Activated naive CD8-positive, alpha-beta T cell treated with anti-CD3 and anti-CD28 coated beads, Interleukin-2, amount 10 ng/mL, durations not matched to agents 7 days and 5 days (primary cell): ENCODE measurements around the gene UQCRQ. TPM values are rescaled to one million over a fixed set of nuclear protein-coding genes. Genes with fewer than 3 reads are reported as not detected.

Experiments used
- ATAC-seq: fragments of 150-1000 bp; cut with Tn5 transposase; one replicate; pipeline ENCODE4 v1.10.0; 2021; ENCODE audit warnings: low read depth, moderate library complexity
- POLR2A ChIA-PET: fragments of 350-600 bp; sonication (Branson Sonifier 250); formaldehyde crosslinking; loops from one replicate; lab custom pipeline; 2021; ENCODE audit warnings: antibody characterized with exemption; lab: Charles Lee
- DNase-seq: peaks from one replicate; pipeline ENCODE4 v3.0.0; 2021
- H3K27ac Mint-ChIP-seq: one replicate; pipeline ENCODE4 v1.8.0; 2022; ENCODE audit warnings: mild to moderate bottlenecking, mixed read lengths
- H3K27me3 Mint-ChIP-seq: one replicate; pipeline ENCODE4 v1.8.0; 2022; ENCODE audit warnings: mild to moderate bottlenecking, moderate library complexity, mixed read lengths
- H3K36me3 Mint-ChIP-seq: one replicate; pipeline ENCODE4 v1.8.0; 2021; ENCODE audit warnings: mild to moderate bottlenecking, mixed read lengths
- H3K4me1 Mint-ChIP-seq: one replicate; pipeline ENCODE4 v1.8.0; 2021; ENCODE audit warnings: mixed read lengths
- H3K4me3 Mint-ChIP-seq: one replicate; pipeline ENCODE4 v1.8.0; 2022; ENCODE audit warnings: mild to moderate bottlenecking, moderate library complexity, mixed read lengths
- H3K9me3 Mint-ChIP-seq: one replicate; pipeline ENCODE4 v1.8.0; 2021; ENCODE audit warnings: mixed read lengths
- total RNA-seq, 2 experiments: library from RNA; stranded (reverse); gene quantifications; one replicate each; pipeline ENCODE4 v1.2.3, GENCODE V29; 2021

Gene UQCRQ
- total RNA-seq, 2 experiments from 2014 or later, result 278 to 286 TPM

GRCh38 chr5:132826424-132827082, 39.9 kb upstream of the UQCRQ start:
- POLR2A ChIA-PET, result interaction anchor here (1.4 kb wide), 1 partner anchor 49 kb away, joined by 3 read pairs; the partner anchor contains the start of gene SEPTIN8
- Mint-ChIP-seq H3K27ac (no peak overlapping the region), H3K27me3 (peaks cover 45% of the 10 kb centered on the region), H3K9me3 (no peaks in the 10 kb centered on the region), H3K4me1 (peaks cover 20% of the 10 kb centered on the region), H3K36me3 (peaks cover 2% of the 10 kb centered on the region), H3K4me3 (peak overlapping the region; percentile 67)
- ATAC-seq (no peak), DNase-seq (no peak)

- Mint-ChIP-seq H3K27me3 (peaks cover 45% of the 10 kb centered on the region), H3K4me3 (no peak overlapping the region), H3K27ac (no peak overlapping the region), H3K4me1 (peaks cover 20% of the 10 kb centered on the region), H3K9me3 (no peaks in the 10 kb centered on the region), H3K36me3 (peaks cover 2% of the 10 kb centered on the region)
- no peak for ATAC-seq
- DNase-seq, result no peak
- POLR2A ChIA-PET, result interaction anchor here (1.7 kb wide), 1 partner anchor 223 kb away, joined by 5 read pairs; the partner anchor contains the start of gene HSPA4
Observed at GRCh38 chr5:132827943-132828673, 38.3 kb upstream of the UQCRQ start.

- H3K4me3 Mint-ChIP-seq, result peak overlapping the region; percentile 91
- no peaks in the 10 kb centered on the region for H3K9me3 Mint-ChIP-seq
- POLR2A ChIA-PET, result interaction anchor here (0.5 to 1.7 kb wide), 3 partner anchors 15 to 222 kb away, joined by 3 to 5 read pairs (median 3); partner anchors contain the start of genes HSPA4 and SOWAHA
- H3K27ac Mint-ChIP-seq, result peak overlapping the region; percentile 16
- peaks cover 40% of the 10 kb centered on the region for H3K27me3 Mint-ChIP-seq
- H3K36me3 Mint-ChIP-seq, result peaks cover 2% of the 10 kb centered on the region
- H3K4me1 Mint-ChIP-seq, result peaks cover 14% of the 10 kb centered on the region
- no peak for DNase-seq
- no peak for ATAC-seq
Observed at GRCh38 chr5:132828846-132829494, 37.5 kb upstream of the UQCRQ start.

GRCh38 chr5:132829742-132830435, 36.6 kb upstream of the UQCRQ start:
- ATAC-seq, result peak; percentile 83
- H3K27ac Mint-ChIP-seq, result peak overlapping the region; percentile 69
- peaks cover 40% of the 10 kb centered on the region for H3K27me3 Mint-ChIP-seq
- H3K36me3 Mint-ChIP-seq, result peaks cover 2% of the 10 kb centered on the region
- H3K4me3 Mint-ChIP-seq, result peak overlapping the region; percentile 91
- no peaks in the 10 kb centered on the region for H3K9me3 Mint-ChIP-seq
- POLR2A ChIA-PET, result interaction anchor here (0.5 to 1.5 kb wide), 2 partner anchors 16 to 132 kb away, joined by 3 read pairs; partner anchors contain the start of gene SOWAHA
- peaks cover 9% of the 10 kb centered on the region for H3K4me1 Mint-ChIP-seq
- DNase-seq, result peak; percentile 85

GRCh38 chr5:132830436-132831094, 35.9 kb upstream of the UQCRQ start, which contains the start of gene SHROOM1:
Gene SHROOM1 (minus strand): TSS chr5:132830647. CDS start chr5:132826140, 4,507 bp downstream.
- DNase-seq (no peak), ATAC-seq (peak; percentile 27)
- Mint-ChIP-seq H3K27ac (peak within 1 kb of the TSS; percentile 69), H3K9me3 (no peaks in the 10 kb centered on the region), H3K27me3 (peaks cover 40% of the 10 kb centered on the region), H3K36me3 (peaks cover 2% of the 10 kb centered on the region), H3K4me3 (peak within 1 kb of the TSS; percentile 91), H3K4me1 (peaks cover 9% of the 10 kb centered on the region)
- POLR2A ChIA-PET, result interaction anchor here (1.5 kb wide), 1 partner anchor 17 kb away, joined by 3 read pairs; the partner anchor contains the start of gene SOWAHA

- H3K4me1 Mint-ChIP-seq, result peaks cover 9% of the 10 kb centered on the region
- no peak for ATAC-seq
- no peak for DNase-seq
- H3K4me3 Mint-ChIP-seq, result peak overlapping the region; percentile 75
- H3K27me3 Mint-ChIP-seq, result peaks cover 40% of the 10 kb centered on the region
- H3K36me3 Mint-ChIP-seq, result peaks cover 2% of the 10 kb centered on the region
- POLR2A ChIA-PET, result no interaction called here
- H3K27ac Mint-ChIP-seq, result peak overlapping the region; percentile 60
- H3K9me3 Mint-ChIP-seq, result no peaks in the 10 kb centered on the region
Observed at GRCh38 chr5:132831095-132831860, 35.2 kb upstream of the UQCRQ start.

GRCh38 chr5:132832612-132833011, 33.8 kb upstream of the UQCRQ start:
- peaks cover 30% of the 10 kb centered on the region for H3K27me3 Mint-ChIP-seq
- H3K27ac Mint-ChIP-seq, result no peak overlapping the region
- H3K4me3 Mint-ChIP-seq, result peak overlapping the region; percentile 4
- no peak for DNase-seq
- no peaks in the 10 kb centered on the region for H3K36me3 Mint-ChIP-seq
- H3K9me3 Mint-ChIP-seq, result no peaks in the 10 kb centered on the region
- ATAC-seq, result no peak
- H3K4me1 Mint-ChIP-seq, result peaks cover 6% of the 10 kb centered on the region
- POLR2A ChIA-PET, result no interaction called here

GRCh38 chr5:132834057-132834456, 32.4 kb upstream of the UQCRQ start:
- POLR2A ChIA-PET, result no interaction called here
- Mint-ChIP-seq H3K9me3 (no peaks in the 10 kb centered on the region), H3K27me3 (peaks cover 17% of the 10 kb centered on the region)

GRCh38 chr5:132836852-132837251, 29.6 kb upstream of the UQCRQ start:
- peaks cover 3% of the 10 kb centered on the region for H3K27me3 Mint-ChIP-seq
- DNase-seq (no peak), ATAC-seq (no peak)
- H3K9me3 Mint-ChIP-seq, result no peaks in the 10 kb centered on the region
- POLR2A ChIA-PET, result interaction anchor here (0.7 kb wide), 1 partner anchor 19 kb away, joined by 3 read pairs; no protein-coding TSS in a partner anchor
- no peaks in the 10 kb centered on the region for H3K4me1 Mint-ChIP-seq
- no peaks in the 10 kb centered on the region for H3K36me3 Mint-ChIP-seq
- no peak overlapping the region for H3K27ac Mint-ChIP-seq
- no peak overlapping the region for H3K4me3 Mint-ChIP-seq

More at GRCh38 chr5:132834057-132834456, 32.4 kb upstream of the UQCRQ start:
- no peak for DNase-seq
- H3K27ac Mint-ChIP-seq, result no peak overlapping the region
- peaks cover 6% of the 10 kb centered on the region for H3K4me1 Mint-ChIP-seq
- no peak overlapping the region for H3K4me3 Mint-ChIP-seq
- no peaks in the 10 kb centered on the region for H3K36me3 Mint-ChIP-seq
- ATAC-seq, result no peak

- peaks cover under 1% of the 10 kb centered on the region for H3K27me3 Mint-ChIP-seq
- no peaks in the 10 kb centered on the region for H3K36me3 Mint-ChIP-seq
- no peak for ATAC-seq
- no peaks in the 10 kb centered on the region for H3K4me1 Mint-ChIP-seq
- no peak overlapping the region for H3K27ac Mint-ChIP-seq
- no peak for DNase-seq
- H3K9me3 Mint-ChIP-seq, result no peaks in the 10 kb centered on the region
- no peak overlapping the region for H3K4me3 Mint-ChIP-seq
- POLR2A ChIA-PET, result interaction anchor here (0.7 kb wide), 1 partner anchor 18 kb away, joined by 3 read pairs; no protein-coding TSS in a partner anchor
Observed at GRCh38 chr5:132837868-132838267, 28.6 kb upstream of the UQCRQ start.

GRCh38 chr5:132838516-132839282, 27.7 kb upstream of the UQCRQ start:
- ATAC-seq (no peak), DNase-seq (no peak)
- H3K9me3 Mint-ChIP-seq, result no peaks in the 10 kb centered on the region
- no peak overlapping the region for H3K4me3 Mint-ChIP-seq
- no peak overlapping the region for H3K27ac Mint-ChIP-seq
- H3K27me3 Mint-ChIP-seq, result no peaks in the 10 kb centered on the region
- POLR2A ChIA-PET, result no interaction called here
- no peaks in the 10 kb centered on the region for H3K4me1 Mint-ChIP-seq
- no peaks in the 10 kb centered on the region for H3K36me3 Mint-ChIP-seq
